Calu3 (cell line): ENCODE data around the gene NXPH4. TPM values are rescaled to one million over a fixed set of nuclear protein-coding genes. Genes with fewer than 3 reads are reported as not detected.

Experiments used
- BruUV-seq: library from RNA; stranded (reverse); fragments of 400-500 nt; replicated peaks from 2 replicates; lab custom pipeline; 2021; lab: Mats Ljungman, UMichigan
- CTCF ChIA-PET: fragments of 300-600 bp; sonication (Branson Sonifier 250); formaldehyde crosslinking; loops from one replicate; lab custom pipeline; 2022; ENCODE audit warnings: antibody characterized with exemption; lab: Charles Lee
- DNase-seq: peaks from one replicate; pipeline ENCODE4 v3.0.0; 2022
- H3K27ac Mint-ChIP-seq: one replicate; pipeline ENCODE4 v1.8.0; 2022; ENCODE audit warnings: mixed read lengths; ENCODE audit not compliant: unreplicated experiment
- H3K27me3 Mint-ChIP-seq: one replicate; pipeline ENCODE4 v1.8.0; 2022; ENCODE audit warnings: mixed read lengths; ENCODE audit not compliant: unreplicated experiment
- H3K36me3 Mint-ChIP-seq: one replicate; pipeline ENCODE4 v1.8.0; 2022; ENCODE audit warnings: mild to moderate bottlenecking, moderate library complexity, mixed read lengths; ENCODE audit not compliant: insufficient read depth, unreplicated experiment
- H3K4me1 Mint-ChIP-seq: one replicate; pipeline ENCODE4 v1.8.0; 2022; ENCODE audit warnings: mild to moderate bottlenecking, low read depth, mixed read lengths; ENCODE audit not compliant: unreplicated experiment
- H3K4me3 Mint-ChIP-seq: one replicate; pipeline ENCODE4 v1.8.0; 2022; ENCODE audit warnings: mild to moderate bottlenecking, low read depth, moderate library complexity, mixed read lengths; ENCODE audit not compliant: unreplicated experiment
- H3K9me3 Mint-ChIP-seq: one replicate; pipeline ENCODE4 v1.8.0; 2022; ENCODE audit warnings: low read depth, mixed read lengths; ENCODE audit not compliant: unreplicated experiment
- intact Hi-C: fragments of 100-400 bp; cut with micrococcal nuclease; formaldehyde crosslinking; loops from one replicate; pipeline ENCODE4 v1.10.0; 2022; ENCODE audit not compliant: unreplicated experiment
- total RNA-seq: library from RNA; stranded (reverse); gene quantifications from 2 replicates; pipeline ENCODE4 v1.2.3, GENCODE V29; 2022
- TF ChIP-seq, protein P1 (sequence below): fragments of 200-600 bp; IDR thresholded peaks from one replicate; pipeline ENCODE4 v1.8.0; 2022; ENCODE audit warnings: antibody characterized with exemption; ENCODE audit not compliant: unreplicated experiment

Gene NXPH4
- total RNA-seq, 1 experiment from 2014 or later = 4.1 TPM

GRCh38 chr12:57199191-57199590, 17.4 kb upstream of the NXPH4 start:
- no peaks in the 10 kb centered on the region for H3K4me1 Mint-ChIP-seq
- H3K9me3 Mint-ChIP-seq = no peaks in the 10 kb centered on the region
- CTCF ChIA-PET = no interaction called here
- BruUV-seq = no TSS peak
- H3K36me3 Mint-ChIP-seq = peaks cover 3% of the 10 kb centered on the region
- intact Hi-C loops = no loop called here
- H3K27ac Mint-ChIP-seq = no peak overlapping the region
- TF ChIP-seq, protein P1, sequence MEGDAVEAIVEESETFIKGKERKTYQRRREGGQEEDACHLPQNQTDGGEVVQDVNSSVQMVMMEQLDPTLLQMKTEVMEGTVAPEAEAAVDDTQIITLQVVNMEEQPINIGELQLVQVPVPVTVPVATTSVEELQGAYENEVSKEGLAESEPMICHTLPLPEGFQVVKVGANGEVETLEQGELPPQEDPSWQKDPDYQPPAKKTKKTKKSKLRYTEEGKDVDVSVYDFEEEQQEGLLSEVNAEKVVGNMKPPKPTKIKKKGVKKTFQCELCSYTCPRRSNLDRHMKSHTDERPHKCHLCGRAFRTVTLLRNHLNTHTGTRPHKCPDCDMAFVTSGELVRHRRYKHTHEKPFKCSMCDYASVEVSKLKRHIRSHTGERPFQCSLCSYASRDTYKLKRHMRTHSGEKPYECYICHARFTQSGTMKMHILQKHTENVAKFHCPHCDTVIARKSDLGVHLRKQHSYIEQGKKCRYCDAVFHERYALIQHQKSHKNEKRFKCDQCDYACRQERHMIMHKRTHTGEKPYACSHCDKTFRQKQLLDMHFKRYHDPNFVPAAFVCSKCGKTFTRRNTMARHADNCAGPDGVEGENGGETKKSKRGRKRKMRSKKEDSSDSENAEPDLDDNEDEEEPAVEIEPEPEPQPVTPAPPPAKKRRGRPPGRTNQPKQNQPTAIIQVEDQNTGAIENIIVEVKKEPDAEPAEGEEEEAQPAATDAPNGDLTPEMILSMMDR = no peak
- peaks cover 32% of the 10 kb centered on the region for H3K27me3 Mint-ChIP-seq
- DNase-seq = no peak
- no peak overlapping the region for H3K4me3 Mint-ChIP-seq

DNA sequence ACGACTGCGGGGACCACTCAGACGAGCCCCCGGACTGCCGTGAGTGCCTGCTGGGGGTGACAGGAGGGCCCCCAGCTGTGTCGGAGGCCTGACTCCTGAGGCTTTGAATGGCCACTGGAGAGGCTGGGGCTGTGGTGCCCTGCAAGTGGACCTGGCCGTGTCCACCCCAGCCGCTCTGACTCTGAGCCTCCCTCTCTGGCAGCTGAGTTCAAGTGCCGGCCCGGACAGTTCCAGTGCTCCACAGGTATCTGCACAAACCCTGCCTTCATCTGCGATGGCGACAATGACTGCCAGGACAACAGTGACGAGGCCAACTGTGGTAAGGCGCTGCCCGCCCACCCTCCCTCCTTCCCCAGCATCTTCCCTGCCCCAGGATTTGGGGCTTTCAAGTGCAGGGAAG, 16.1 kb upstream of the NXPH4 start:
- CTCF ChIA-PET = no interaction called here

GRCh38 chr12:57201219-57201618, 15.4 kb upstream of the NXPH4 start:
- BruUV-seq = no TSS peak
- H3K27ac Mint-ChIP-seq = no peak overlapping the region
- CTCF ChIA-PET = no interaction called here

More for the DNA sequence above, 16.1 kb upstream of the NXPH4 start:
- BruUV-seq = no TSS peak
- peaks cover 28% of the 10 kb centered on the region for H3K27me3 Mint-ChIP-seq
- no peak overlapping the region for H3K27ac Mint-ChIP-seq
- DNase-seq = no peak
- H3K36me3 Mint-ChIP-seq = peaks cover 3% of the 10 kb centered on the region
- H3K9me3 Mint-ChIP-seq = no peaks in the 10 kb centered on the region
- no peaks in the 10 kb centered on the region for H3K4me1 Mint-ChIP-seq
- H3K4me3 Mint-ChIP-seq = no peak overlapping the region
- intact Hi-C loops = no loop called here
- TF ChIP-seq, protein P1 = no peak

DNA sequence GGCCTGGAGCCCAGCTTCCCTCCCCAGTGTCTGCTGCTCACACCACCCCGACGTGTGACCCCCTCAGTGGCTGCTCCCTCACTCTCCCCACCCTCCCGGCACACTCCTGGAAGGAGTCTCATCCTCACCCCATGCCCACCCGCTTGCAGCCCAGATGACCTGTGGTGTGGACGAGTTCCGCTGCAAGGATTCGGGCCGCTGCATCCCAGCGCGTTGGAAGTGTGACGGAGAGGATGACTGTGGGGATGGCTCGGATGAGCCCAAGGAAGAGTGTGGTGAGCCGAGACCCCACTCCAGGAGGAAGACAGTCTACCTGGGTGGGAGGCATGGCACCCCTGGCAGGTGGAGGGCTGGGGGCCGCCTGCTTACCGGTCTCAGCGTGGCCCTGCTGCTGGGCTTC, 15.0 kb upstream of the NXPH4 start:
- CTCF ChIA-PET = no interaction called here
- Mint-ChIP-seq H3K4me1 (no peaks in the 10 kb centered on the region), H3K27ac (no peak overlapping the region), H3K9me3 (no peaks in the 10 kb centered on the region), H3K27me3 (peaks cover 16% of the 10 kb centered on the region), H3K36me3 (peaks cover 3% of the 10 kb centered on the region), H3K4me3 (no peak overlapping the region)
- intact Hi-C loops = no loop called here
- no peak for DNase-seq
- TF ChIP-seq, protein P1 = no peak
- BruUV-seq = no TSS peak

More at GRCh38 chr12:57201219-57201618, 15.4 kb upstream of the NXPH4 start:
- Mint-ChIP-seq H3K4me1 (no peaks in the 10 kb centered on the region), H3K4me3 (no peak overlapping the region), H3K9me3 (no peaks in the 10 kb centered on the region), H3K27me3 (peaks cover 20% of the 10 kb centered on the region), H3K36me3 (peaks cover 3% of the 10 kb centered on the region)
- intact Hi-C loops = no loop called here
- no peak for DNase-seq
- TF ChIP-seq, protein P1 = no peak
